Neural cell (in vitro differentiated cells): ENCODE results near the gene FUBP3. TPM values are rescaled to one million over a fixed set of nuclear protein-coding genes. Genes with fewer than 3 reads are reported as not detected.

Source experiments
- H2AFZ ChIP-seq: fragments of 200-600, 300-800 bp; sonication (generic), shearing (Covaris generic); 2 replicates; pipeline ENCODE4 v1.6.0; 2014; ENCODE audit warnings: low read depth, mild to moderate bottlenecking, antibody characterized with exemption, low read length, moderate library complexity
- H3F3A ChIP-seq: fragments of 200-600 bp; shearing (Covaris generic); 2 replicates; pipeline ENCODE4 v1.6.1; 2016; ENCODE audit warnings: mild to moderate bottlenecking, moderate library complexity, mixed read lengths, antibody characterized with exemption, low read length; ENCODE audit not compliant: insufficient read depth, poor library complexity, severe bottlenecking
- H3K27ac ChIP-seq: fragments of 200-600, 300-800 bp; sonication (generic), shearing (Covaris generic); 2 replicates; pipeline ENCODE4 v1.5.1; 2014; ENCODE audit warnings: mild to moderate bottlenecking, low read length, moderate library complexity
- H3K27me3 ChIP-seq: fragments of 300-800, 200-600 bp; sonication (generic), shearing (Covaris generic); 2 replicates; pipeline ENCODE4 v1.6.0; 2014; ENCODE audit warnings: mild to moderate bottlenecking, low read depth, low read length, moderate library complexity; ENCODE audit not compliant: insufficient read depth
- H3K36me3 ChIP-seq: fragments of 300-800, 200-600 bp; sonication (generic), shearing (Covaris generic); 2 replicates; pipeline ENCODE4 v1.5.1; 2014; ENCODE audit warnings: mild to moderate bottlenecking, antibody characterized with exemption, low read length, moderate library complexity; ENCODE audit not compliant: insufficient read depth
- H3K4me2 ChIP-seq: fragments of 300-800, 200-600 bp; sonication (generic), shearing (Covaris generic); 2 replicates; pipeline ENCODE4 v1.6.0; 2014; ENCODE audit warnings: mild to moderate bottlenecking, low read length
- H3K4me3 ChIP-seq: fragments of 300-800, 200-600 bp; sonication (generic), shearing (Covaris generic); 2 replicates; pipeline ENCODE4 v1.5.1; 2014; ENCODE audit warnings: mild to moderate bottlenecking, low read length, moderate library complexity
- H3K79me2 ChIP-seq: fragments of 200-600 bp; shearing (Covaris generic); replicated peaks from 2 replicates; pipeline ENCODE4 v1.6.0; 2014; ENCODE audit warnings: mild to moderate bottlenecking, low read length, moderate library complexity; ENCODE audit not compliant: insufficient read depth
- H3K9ac ChIP-seq: fragments of 300-800, 200-600 bp; sonication (generic), shearing (Covaris generic); 2 replicates; pipeline ENCODE4 v1.6.1; 2016; ENCODE audit warnings: mild to moderate bottlenecking, low read length, mixed read lengths
- H3K9me2 ChIP-seq: fragments of 200-600 bp; shearing (Covaris generic); 2 replicates; pipeline ENCODE4 v1.6.1; 2016; ENCODE audit warnings: mild to moderate bottlenecking, low read length, mixed read lengths; ENCODE audit not compliant: insufficient read depth
- H3K9me3 ChIP-seq: fragments of 200-600, 300-800 bp; sonication (generic), shearing (Covaris generic); 2 replicates; pipeline ENCODE4 v1.6.1; 2016; ENCODE audit warnings: mild to moderate bottlenecking, mixed run types, low read length, moderate library complexity, mixed read lengths
- H4K20me1 ChIP-seq: fragments of 200-600 bp; shearing (Covaris generic); 2 replicates; pipeline ENCODE4 v1.6.1; 2016; ENCODE audit warnings: mild to moderate bottlenecking, mixed run types; ENCODE audit not compliant: insufficient read depth
- EP300 ChIP-seq: fragments of 450-650 bp; conservative IDR thresholded peaks from 2 replicates; pipeline ENCODE4 v1.6.1; 2014; ENCODE audit warnings: antibody characterized with exemption, mild to moderate bottlenecking, moderate library complexity; ENCODE audit not compliant: poor library complexity, severe bottlenecking
- EZH2 ChIP-seq: fragments of 200-600, 300-800 bp; shearing (Covaris generic), sonication (generic); IDR thresholded peaks from 2 replicates; pipeline ENCODE4 v1.6.1; 2014; ENCODE audit warnings: antibody characterized with exemption, low read length, borderline replicate concordance, mild to moderate bottlenecking; ENCODE audit not compliant: insufficient read depth, poor library complexity, severe bottlenecking
- MXI1 ChIP-seq: fragments of 450-650 bp; conservative IDR thresholded peaks from 2 replicates; pipeline ENCODE4 v1.6.1; 2014; ENCODE audit warnings: antibody characterized with exemption, mild to moderate bottlenecking; ENCODE audit not compliant: poor library complexity, severe bottlenecking
- POLR2AphosphoS5 ChIP-seq: IDR thresholded peaks from 2 replicates; pipeline ENCODE4 v1.6.1; 2012
- RAD21 ChIP-seq: fragments of 450-650 bp; conservative IDR thresholded peaks from 2 replicates; pipeline ENCODE4 v1.6.1; 2014; ENCODE audit warnings: antibody characterized with exemption, mild to moderate bottlenecking, moderate library complexity
- SMC3 ChIP-seq: fragments of 450-650 bp; conservative IDR thresholded peaks from 2 replicates; pipeline ENCODE4 v1.6.1; 2014; ENCODE audit warnings: antibody characterized with exemption, mild to moderate bottlenecking, moderate library complexity; ENCODE audit not compliant: poor library complexity
- TAF1 ChIP-seq: IDR thresholded peaks from 2 replicates; pipeline ENCODE4 v1.6.1; 2012; ENCODE audit warnings: low read depth
- polyA plus RNA-seq: library from polyadenylated mRNA; depleted of rRNA; stranded (reverse); fragments of >200 nt; gene quantifications from 2 replicates; pipeline ENCODE4 v1.2.3, GENCODE V29; 2014
- TF ChIP-seq, protein P1 (sequence below): fragments of 450-650 bp; IDR thresholded peaks from 2 replicates; pipeline ENCODE4 v1.5.1; 2014; ENCODE audit warnings: antibody characterized with exemption, mild to moderate bottlenecking, moderate library complexity; ENCODE audit not compliant: poor library complexity, severe bottlenecking
- TF ChIP-seq, protein P2 (sequence below): IDR thresholded peaks from 2 replicates; pipeline ENCODE4 v1.6.1; 2012; ENCODE audit warnings: borderline replicate concordance

The FUBP3 gene
- polyA plus RNA-seq, 1 donor from 2014 or later: 70.5 TPM

DNA sequence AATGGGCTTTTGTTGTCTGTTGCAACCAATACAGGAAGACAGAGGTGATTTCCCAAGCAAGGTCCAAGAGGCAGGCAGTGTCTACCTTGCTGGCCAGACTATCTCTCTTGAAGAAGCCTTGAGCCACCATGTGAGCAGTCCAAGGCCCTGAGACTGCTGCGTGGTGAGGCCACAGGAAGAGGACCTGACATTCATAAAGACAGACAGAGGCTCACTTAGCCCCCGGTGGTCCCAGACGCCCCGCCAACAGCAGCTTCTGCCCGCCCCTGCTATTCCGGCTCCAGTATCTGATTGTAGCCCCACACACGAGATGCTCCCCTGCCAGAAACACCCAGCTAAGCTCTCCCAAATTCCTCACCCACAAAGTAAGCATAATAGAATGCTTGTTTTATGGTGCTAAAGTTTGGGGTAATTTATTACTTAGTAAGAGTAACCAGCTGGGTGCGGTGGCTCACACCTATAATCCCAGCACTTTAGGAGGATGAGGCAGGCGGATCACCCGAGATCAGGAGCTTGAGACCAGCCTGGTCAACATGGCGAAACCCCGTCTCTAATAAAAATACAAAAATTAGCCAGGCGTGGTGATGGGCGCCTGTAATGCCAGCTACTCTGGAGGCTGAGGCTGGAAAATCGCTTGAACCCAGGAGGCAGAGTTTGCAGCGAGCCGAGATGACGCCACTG is 22.8 kb upstream of the FUBP3 start:
- H3K4me3 ChIP-seq: no peak overlapping the region
- H2AFZ ChIP-seq: no peak overlapping the region
- no peak for TF ChIP-seq EZH2
- TF ChIP-seq, protein P1, sequence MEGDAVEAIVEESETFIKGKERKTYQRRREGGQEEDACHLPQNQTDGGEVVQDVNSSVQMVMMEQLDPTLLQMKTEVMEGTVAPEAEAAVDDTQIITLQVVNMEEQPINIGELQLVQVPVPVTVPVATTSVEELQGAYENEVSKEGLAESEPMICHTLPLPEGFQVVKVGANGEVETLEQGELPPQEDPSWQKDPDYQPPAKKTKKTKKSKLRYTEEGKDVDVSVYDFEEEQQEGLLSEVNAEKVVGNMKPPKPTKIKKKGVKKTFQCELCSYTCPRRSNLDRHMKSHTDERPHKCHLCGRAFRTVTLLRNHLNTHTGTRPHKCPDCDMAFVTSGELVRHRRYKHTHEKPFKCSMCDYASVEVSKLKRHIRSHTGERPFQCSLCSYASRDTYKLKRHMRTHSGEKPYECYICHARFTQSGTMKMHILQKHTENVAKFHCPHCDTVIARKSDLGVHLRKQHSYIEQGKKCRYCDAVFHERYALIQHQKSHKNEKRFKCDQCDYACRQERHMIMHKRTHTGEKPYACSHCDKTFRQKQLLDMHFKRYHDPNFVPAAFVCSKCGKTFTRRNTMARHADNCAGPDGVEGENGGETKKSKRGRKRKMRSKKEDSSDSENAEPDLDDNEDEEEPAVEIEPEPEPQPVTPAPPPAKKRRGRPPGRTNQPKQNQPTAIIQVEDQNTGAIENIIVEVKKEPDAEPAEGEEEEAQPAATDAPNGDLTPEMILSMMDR: no peak
- no peak for TF ChIP-seq POLR2AphosphoS5
- TF ChIP-seq TAF1: no peak
- TF ChIP-seq, protein P2, sequence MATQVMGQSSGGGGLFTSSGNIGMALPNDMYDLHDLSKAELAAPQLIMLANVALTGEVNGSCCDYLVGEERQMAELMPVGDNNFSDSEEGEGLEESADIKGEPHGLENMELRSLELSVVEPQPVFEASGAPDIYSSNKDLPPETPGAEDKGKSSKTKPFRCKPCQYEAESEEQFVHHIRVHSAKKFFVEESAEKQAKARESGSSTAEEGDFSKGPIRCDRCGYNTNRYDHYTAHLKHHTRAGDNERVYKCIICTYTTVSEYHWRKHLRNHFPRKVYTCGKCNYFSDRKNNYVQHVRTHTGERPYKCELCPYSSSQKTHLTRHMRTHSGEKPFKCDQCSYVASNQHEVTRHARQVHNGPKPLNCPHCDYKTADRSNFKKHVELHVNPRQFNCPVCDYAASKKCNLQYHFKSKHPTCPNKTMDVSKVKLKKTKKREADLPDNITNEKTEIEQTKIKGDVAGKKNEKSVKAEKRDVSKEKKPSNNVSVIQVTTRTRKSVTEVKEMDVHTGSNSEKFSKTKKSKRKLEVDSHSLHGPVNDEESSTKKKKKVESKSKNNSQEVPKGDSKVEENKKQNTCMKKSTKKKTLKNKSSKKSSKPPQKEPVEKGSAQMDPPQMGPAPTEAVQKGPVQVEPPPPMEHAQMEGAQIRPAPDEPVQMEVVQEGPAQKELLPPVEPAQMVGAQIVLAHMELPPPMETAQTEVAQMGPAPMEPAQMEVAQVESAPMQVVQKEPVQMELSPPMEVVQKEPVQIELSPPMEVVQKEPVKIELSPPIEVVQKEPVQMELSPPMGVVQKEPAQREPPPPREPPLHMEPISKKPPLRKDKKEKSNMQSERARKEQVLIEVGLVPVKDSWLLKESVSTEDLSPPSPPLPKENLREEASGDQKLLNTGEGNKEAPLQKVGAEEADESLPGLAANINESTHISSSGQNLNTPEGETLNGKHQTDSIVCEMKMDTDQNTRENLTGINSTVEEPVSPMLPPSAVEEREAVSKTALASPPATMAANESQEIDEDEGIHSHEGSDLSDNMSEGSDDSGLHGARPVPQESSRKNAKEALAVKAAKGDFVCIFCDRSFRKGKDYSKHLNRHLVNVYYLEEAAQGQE: no peak
- TF ChIP-seq SMC3: no peak

DNA sequence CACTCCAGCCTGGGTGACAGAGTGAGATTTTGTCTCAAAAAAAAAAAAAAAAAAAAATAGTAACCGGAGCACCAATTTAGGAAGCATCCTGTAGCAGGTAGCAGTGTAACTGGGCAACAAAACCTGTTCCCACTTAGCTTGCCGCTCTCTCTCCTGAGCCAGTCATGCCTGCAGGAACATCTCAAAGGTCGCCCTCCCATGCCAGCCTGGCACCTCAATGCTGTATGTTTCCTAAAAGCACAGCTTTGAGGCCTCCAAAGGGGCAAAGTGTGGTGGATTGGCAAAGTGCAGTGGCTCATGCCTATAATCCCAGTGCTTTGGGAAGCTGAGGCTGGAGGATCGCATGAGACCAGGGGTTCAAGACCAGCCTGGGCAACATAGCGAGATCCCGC is 22.3 kb upstream of the FUBP3 start:
- H3K79me2 ChIP-seq: no peaks in the 10 kb centered on the region
- no peaks in the 10 kb centered on the region for H3K9me2 ChIP-seq
- H3K4me3 ChIP-seq: no peak overlapping the region
- no peaks in the 10 kb centered on the region for H3K27me3 ChIP-seq
- no peaks in the 10 kb centered on the region for H3K9me3 ChIP-seq
- no peaks in the 10 kb centered on the region for H4K20me1 ChIP-seq
- no peak overlapping the region for H3K9ac ChIP-seq
- TF ChIP-seq, protein P2: no peak
- TF ChIP-seq MXI1 (no peak), SMC3 (no peak), RAD21 (no peak), EP300 (no peak), POLR2AphosphoS5 (no peak)
- no peak overlapping the region for H3K4me2 ChIP-seq
- no peaks in the 10 kb centered on the region for H3K36me3 ChIP-seq
- H3F3A ChIP-seq: no peaks in the 10 kb centered on the region
- no peak overlapping the region for H2AFZ ChIP-seq
- H3K27ac ChIP-seq: no peak overlapping the region

More for the DNA sequence above, 22.8 kb upstream of the FUBP3 start:
- H4K20me1 ChIP-seq: no peaks in the 10 kb centered on the region
- no peak overlapping the region for H3K27ac ChIP-seq
- H3K36me3 ChIP-seq: no peaks in the 10 kb centered on the region
- no peaks in the 10 kb centered on the region for H3K9me3 ChIP-seq
- no peaks in the 10 kb centered on the region for H3K27me3 ChIP-seq
- H3K79me2 ChIP-seq: no peaks in the 10 kb centered on the region
- no peaks in the 10 kb centered on the region for H3K9me2 ChIP-seq
- no peaks in the 10 kb centered on the region for H3F3A ChIP-seq
- no peak overlapping the region for H3K9ac ChIP-seq
- H3K4me2 ChIP-seq: no peak overlapping the region
